Mesothelial cell of epicardium (in vitro differentiated cells): ENCODE data around the gene SALL3. TPM values are rescaled to one million over a fixed set of nuclear protein-coding genes. Genes with fewer than 3 reads are reported as not detected.

ENCODE experiments used
- DNase-seq, 2 experiments: peaks; one replicate each; pipeline ENCODE4 v3.0.0; 2021; ENCODE audit warnings: low spot score in 2 of 2; ENCODE audit not compliant: unreplicated experiment in 2 of 2
- H3K27ac Mint-ChIP-seq: 2 replicates; pipeline ENCODE4 v1.8.0; 2021; ENCODE audit warnings: mixed read lengths
- H3K27me3 Mint-ChIP-seq: 2 replicates; pipeline ENCODE4 v1.8.0; 2021; ENCODE audit warnings: low read depth, mixed read lengths
- H3K36me3 Mint-ChIP-seq: 2 replicates; pipeline ENCODE4 v1.8.0; 2021; ENCODE audit warnings: mixed read lengths
- H3K4me1 Mint-ChIP-seq: 2 replicates; pipeline ENCODE4 v1.8.0; 2021; ENCODE audit warnings: mixed read lengths
- H3K4me3 Mint-ChIP-seq: 2 replicates; pipeline ENCODE4 v1.8.0; 2021; ENCODE audit warnings: mild to moderate bottlenecking, moderate library complexity, mixed read lengths
- H3K9me3 Mint-ChIP-seq: 2 replicates; pipeline ENCODE4 v1.8.0; 2021; ENCODE audit warnings: mixed read lengths
- total RNA-seq: library from RNA; stranded (reverse); gene quantifications from 3 replicates; pipeline ENCODE4 v1.2.1, GENCODE V29; 2021
- TF ChIP-seq, protein P1 (sequence below): fragments of 200-600 bp; sonication (generic); IDR thresholded peaks from one replicate; pipeline ENCODE4 v1.5.0; 2021; ENCODE audit warnings: antibody characterized with exemption; ENCODE audit not compliant: unreplicated experiment

SALL3 gene
- total RNA-seq, 1 donor from 2014 or later, result 0.31 TPM

DNA sequence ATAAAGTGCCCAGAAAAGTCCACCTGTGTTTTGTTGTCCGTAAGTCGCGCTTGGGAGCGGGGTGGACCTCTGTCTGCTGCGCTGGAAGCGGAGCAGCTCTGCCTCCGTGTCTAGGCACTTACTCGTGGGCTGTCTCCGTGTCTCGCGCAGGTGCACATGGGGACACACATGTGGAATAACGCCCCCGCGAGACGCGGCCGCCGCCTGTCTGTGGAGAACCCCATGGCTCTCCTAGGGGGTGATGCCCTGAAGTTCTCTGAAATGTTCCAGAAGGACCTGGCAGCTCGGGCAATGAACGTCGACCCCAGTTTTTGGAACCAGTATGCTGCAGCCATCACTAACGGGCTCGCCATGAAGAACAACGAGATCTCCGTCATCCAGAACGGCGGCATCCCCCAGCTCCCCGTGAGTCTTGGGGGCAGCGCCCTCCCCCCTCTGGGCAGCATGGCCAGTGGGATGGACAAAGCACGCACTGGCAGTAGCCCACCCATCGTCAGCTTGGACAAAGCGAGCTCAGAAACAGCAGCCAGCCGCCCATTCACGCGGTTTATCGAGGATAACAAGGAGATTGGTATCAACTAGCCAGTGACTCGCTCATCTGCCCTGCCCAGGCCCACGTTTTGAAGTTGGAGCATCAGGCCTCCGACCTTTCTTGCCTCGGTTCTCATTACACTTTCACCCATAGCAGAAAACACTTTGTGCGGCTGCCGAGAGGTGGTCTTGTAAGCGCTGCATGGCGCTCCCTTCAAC, 17.3 kb downstream of the SALL3 start:
- Mint-ChIP-seq H3K27me3 (peaks cover 1% of the 10 kb centered on the region), H3K36me3 (no peaks in the 10 kb centered on the region), H3K27ac (no peak overlapping the region), H3K4me1 (peaks cover 28% of the 10 kb centered on the region), H3K4me3 (no peak overlapping the region), H3K9me3 (no peaks in the 10 kb centered on the region)
- TF ChIP-seq, protein P1, sequence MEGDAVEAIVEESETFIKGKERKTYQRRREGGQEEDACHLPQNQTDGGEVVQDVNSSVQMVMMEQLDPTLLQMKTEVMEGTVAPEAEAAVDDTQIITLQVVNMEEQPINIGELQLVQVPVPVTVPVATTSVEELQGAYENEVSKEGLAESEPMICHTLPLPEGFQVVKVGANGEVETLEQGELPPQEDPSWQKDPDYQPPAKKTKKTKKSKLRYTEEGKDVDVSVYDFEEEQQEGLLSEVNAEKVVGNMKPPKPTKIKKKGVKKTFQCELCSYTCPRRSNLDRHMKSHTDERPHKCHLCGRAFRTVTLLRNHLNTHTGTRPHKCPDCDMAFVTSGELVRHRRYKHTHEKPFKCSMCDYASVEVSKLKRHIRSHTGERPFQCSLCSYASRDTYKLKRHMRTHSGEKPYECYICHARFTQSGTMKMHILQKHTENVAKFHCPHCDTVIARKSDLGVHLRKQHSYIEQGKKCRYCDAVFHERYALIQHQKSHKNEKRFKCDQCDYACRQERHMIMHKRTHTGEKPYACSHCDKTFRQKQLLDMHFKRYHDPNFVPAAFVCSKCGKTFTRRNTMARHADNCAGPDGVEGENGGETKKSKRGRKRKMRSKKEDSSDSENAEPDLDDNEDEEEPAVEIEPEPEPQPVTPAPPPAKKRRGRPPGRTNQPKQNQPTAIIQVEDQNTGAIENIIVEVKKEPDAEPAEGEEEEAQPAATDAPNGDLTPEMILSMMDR, result no peak
- DNase-seq, result no peak

DNA sequence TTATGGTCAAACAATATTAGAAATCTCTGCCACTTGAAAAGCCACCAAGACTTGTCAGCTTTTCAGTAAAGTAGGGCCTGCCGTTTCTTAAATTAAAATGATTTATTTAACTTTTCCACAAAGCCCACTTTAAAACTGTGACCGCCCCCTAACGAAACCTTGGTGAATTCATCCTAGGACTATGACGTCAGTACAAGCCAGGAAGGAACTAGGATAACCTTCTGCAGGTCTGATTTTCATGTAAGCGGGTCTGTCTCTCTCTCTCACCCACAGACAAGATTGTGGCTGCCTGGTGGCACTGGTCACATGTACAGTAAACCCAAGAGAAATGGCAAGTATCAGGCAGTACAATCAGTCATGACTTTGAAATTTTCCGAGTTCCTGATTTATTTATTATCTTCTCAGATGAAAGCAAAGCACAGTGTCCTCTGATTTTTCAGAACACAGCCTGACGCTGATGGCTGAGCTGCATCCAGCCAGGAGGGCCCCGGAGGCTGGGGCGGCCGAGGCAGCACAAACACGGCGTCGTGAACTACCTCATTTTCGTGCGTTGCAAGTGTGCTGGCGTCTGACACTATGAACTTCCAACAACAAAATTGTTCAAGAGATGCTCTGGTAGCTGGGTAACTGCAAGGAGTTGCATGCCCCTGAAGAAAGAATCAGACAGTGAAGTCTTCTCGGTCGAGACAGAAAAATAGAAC, 18.9 kb downstream of the SALL3 start:
- H3K36me3 Mint-ChIP-seq, result no peaks in the 10 kb centered on the region
- H3K4me3 Mint-ChIP-seq, result no peak overlapping the region
- H3K4me1 Mint-ChIP-seq, result peaks cover 28% of the 10 kb centered on the region
- TF ChIP-seq, protein P1, result no peak
- DNase-seq, result no peak
- H3K9me3 Mint-ChIP-seq, result no peaks in the 10 kb centered on the region
- H3K27ac Mint-ChIP-seq, result no peak overlapping the region
- H3K27me3 Mint-ChIP-seq, result peaks cover 1% of the 10 kb centered on the region

DNA sequence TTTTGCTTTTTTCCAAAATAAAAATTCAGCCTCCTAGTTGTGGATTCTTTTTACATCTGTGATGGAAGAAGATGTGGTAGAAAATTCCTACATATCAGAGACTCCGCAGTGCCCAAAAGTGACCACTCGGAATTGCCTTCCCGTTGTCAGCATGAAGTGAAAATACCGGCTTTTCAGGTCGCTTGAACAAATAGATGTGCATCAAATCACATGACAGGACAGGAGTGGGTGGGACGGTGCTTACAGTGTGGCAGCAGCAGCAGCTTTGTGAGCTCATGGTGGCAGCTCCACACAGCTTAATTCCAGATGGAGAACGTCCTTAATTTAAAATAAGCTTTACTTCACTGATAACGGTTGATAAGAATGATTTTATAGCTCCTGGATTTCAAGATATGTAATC, 20.3 kb downstream of the SALL3 start:
- Mint-ChIP-seq H3K27me3 (peaks cover 1% of the 10 kb centered on the region), H3K4me1 (peaks cover 28% of the 10 kb centered on the region), H3K36me3 (no peaks in the 10 kb centered on the region), H3K27ac (peak overlapping the region; percentile 1), H3K9me3 (no peaks in the 10 kb centered on the region), H3K4me3 (no peak overlapping the region)
- TF ChIP-seq, protein P1, result no peak
- no peak for DNase-seq

DNA sequence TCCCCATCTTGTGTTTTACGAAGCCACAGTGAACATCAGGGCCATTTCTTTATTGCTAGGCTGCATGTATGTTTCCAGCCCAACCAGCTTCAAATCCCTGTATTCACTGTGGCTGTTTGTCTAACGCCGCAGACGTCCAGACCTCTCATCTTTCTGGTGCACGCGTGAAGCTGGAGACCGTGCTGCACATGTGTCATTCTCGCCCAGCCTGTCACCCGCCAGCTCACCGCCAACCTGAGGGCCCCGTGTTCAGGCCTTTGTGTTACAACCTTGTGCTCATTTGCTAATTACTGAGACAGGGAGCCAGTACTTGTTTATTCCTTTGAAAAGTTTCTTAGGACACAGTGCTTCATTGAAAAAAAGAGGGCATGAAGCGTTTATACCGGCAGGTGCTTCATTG, 21.4 kb downstream of the SALL3 start:
- TF ChIP-seq, protein P1, result no peak
- no peaks in the 10 kb centered on the region for H3K36me3 Mint-ChIP-seq
- no peak overlapping the region for H3K4me3 Mint-ChIP-seq
- H3K27me3 Mint-ChIP-seq, result peaks cover 1% of the 10 kb centered on the region
- DNase-seq, result no peak
- no peaks in the 10 kb centered on the region for H3K9me3 Mint-ChIP-seq
- peaks cover 24% of the 10 kb centered on the region for H3K4me1 Mint-ChIP-seq
- no peak overlapping the region for H3K27ac Mint-ChIP-seq

DNA sequence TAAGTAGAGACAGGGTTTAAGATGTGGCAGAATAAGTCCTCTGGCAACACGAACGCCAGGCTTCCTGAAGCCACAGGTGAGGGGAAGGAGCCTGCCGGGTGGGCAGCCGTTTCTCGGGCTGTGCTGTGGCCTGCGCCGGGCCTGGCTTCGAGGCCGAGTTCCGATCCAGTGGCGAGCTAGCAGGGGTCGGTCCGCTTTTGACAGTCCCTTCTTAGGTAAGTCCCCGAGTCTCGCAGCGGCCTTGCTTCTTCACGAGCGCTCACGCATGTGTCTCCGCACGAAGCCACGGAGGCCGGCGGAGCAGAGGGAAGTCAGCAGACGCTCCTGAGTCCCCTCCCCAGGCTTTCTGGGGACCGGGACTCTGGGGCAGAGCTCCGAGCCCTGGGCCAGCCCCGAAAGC, 26.0 kb downstream of the SALL3 start:
- TF ChIP-seq, protein P1, result no peak
- H3K36me3 Mint-ChIP-seq, result no peaks in the 10 kb centered on the region
- H3K27ac Mint-ChIP-seq, result no peak overlapping the region
- DNase-seq, result no peak
- H3K9me3 Mint-ChIP-seq, result peaks cover 5% of the 10 kb centered on the region
- H3K4me3 Mint-ChIP-seq, result no peak overlapping the region
- no peaks in the 10 kb centered on the region for H3K27me3 Mint-ChIP-seq
- peaks cover 2% of the 10 kb centered on the region for H3K4me1 Mint-ChIP-seq
